Measurements from ENCODE around the gene RPS27.

The RPS27 gene

GRCh38 chr1:153990468-153991150, at the start of gene RPS27:
Gene RPS27 (plus strand): TSS chr1:153990762. CDS start chr1:153990797, 35 bp downstream.
- DNase-seq = peak; percentile 52 to 96 (median 85)

- DNase-seq = no peak
Measured at GRCh38 chr1:153941826-153942725, 48.5 kb upstream of the RPS27 start.

GRCh38 chr1:153942766-153943549, 47.6 kb upstream of the RPS27 start:
- DNase-seq = no peak

GRCh38 chr1:153944005-153944826, 46.3 kb upstream of the RPS27 start:
- DNase-seq = no peak

- no peak for DNase-seq
Measured at GRCh38 chr1:153944827-153945117, 45.8 kb upstream of the RPS27 start.

- DNase-seq = peak in 7 of 56 donors; percentile 7 to 52 (median 27)
Measured at GRCh38 chr1:153945131-153945794, 45.3 kb upstream of the RPS27 start.

- peak in 54 of 56 donors; percentile 23 to 83 (median 64) for DNase-seq
Measured at GRCh38 chr1:153945795-153946621, 44.6 kb upstream of the RPS27 start.

GRCh38 chr1:153946622-153947241, 43.8 kb upstream of the RPS27 start, which contains the start of gene DENND4B:
Gene DENND4B (minus strand): TSS chr1:153946718. CDS start chr1:153944374, 2,344 bp downstream.
- DNase-seq = peak in 54 of 56 donors; percentile 20 to 86 (median 65)

- no peak for DNase-seq
Measured at GRCh38 chr1:153951183-153951582, 39.4 kb upstream of the RPS27 start.

- no peak for DNase-seq
Measured at GRCh38 chr1:153951801-153952200, 38.8 kb upstream of the RPS27 start.

GRCh38 chr1:153953859-153954365, 36.6 kb upstream of the RPS27 start:
- DNase-seq = no peak

GRCh38 chr1:153954826-153955225, 35.7 kb upstream of the RPS27 start:
- DNase-seq = no peak

GRCh38 chr1:153956997-153957715, 33.4 kb upstream of the RPS27 start:
- DNase-seq = no peak

GRCh38 chr1:153957744-153958110, 32.8 kb upstream of the RPS27 start:
- peak in 2 of 56 donors; percentile 31 to 62 for DNase-seq

GRCh38 chr1:153958111-153958960, 32.2 kb upstream of the RPS27 start, which contains the start of gene CRTC2:
Gene CRTC2 (minus strand): TSS chr1:153958612. CDS start chr1:153958497, 115 bp downstream.
- DNase-seq = peak; percentile 77 to 100 (median 98)

- no peak for DNase-seq
Measured at GRCh38 chr1:153958961-153959260, 31.7 kb upstream of the RPS27 start.

GRCh38 chr1:153959454-153959853, 31.1 kb upstream of the RPS27 start:
- no peak for DNase-seq
